ENCODE data around the gene PTPN12. TPM values are rescaled to one million over a fixed set of nuclear protein-coding genes. Genes with fewer than 3 reads are reported as not detected.
"Not testable (repeated sequence)": the region's sequence is repeated elsewhere in the genome, so short reads cannot be mapped to it uniquely, and the experiment has no call there.

Gene PTPN12
- total RNA-seq, 3 donors from 2014 or later: 161 to 176 (median 168) TPM

DNA sequence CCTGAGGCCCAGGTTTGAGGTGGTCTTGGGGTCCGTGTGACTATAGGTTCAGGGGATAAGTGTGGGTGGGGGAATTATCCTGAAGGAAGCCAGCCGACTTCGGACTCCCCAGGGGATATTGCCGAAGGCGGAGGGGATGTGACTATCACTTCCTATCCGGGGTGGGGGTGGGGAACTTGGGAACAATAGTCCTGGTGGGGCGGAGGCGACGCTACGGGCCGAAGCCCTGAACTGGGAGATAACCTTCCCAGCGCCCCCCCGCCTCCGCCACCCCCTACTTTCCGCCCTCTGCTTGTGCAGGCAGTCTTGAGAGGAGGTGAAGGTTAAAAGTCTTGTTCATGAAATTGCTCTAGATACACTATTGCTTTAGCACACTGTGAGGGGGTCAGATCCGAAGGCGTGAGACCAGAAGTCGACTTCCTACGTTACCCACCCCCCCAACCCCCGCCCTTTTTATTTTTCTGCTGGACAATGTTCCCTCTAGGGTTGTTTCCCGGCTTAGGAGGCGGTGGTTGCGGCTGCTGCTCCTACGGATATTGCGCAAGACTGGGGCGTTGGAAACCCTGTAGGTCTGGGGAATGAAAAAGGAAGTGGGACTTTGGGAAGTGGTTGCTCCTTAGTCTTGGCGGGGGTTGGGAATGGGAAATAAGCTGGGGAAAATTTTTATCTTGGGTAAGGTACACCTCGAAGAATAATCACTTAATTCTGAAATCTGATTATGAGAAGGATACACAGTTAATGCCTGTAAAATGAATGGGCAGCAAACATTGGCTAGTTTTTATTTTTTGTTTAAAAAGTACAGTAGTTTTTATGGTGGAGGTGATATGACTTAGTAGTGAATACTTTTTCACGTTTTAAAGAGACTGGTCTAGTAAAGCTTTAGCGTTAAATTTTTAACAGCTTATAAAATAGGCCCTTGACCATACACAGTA is 1.5 kb downstream of the PTPN12 start:
- TF ChIP-seq POLR2AphosphoS5 (IDR thresholded peaks at IDR 0.05): peak; percentile 59 to 91 (median 67)
- no peak for TF ChIP-seq POLR2A (IDR thresholded peaks at IDR 0.05)
- intact Hi-C loops (cut with DNase I; ENCODE audit: low total_unique reads): no loop called here

DNA sequence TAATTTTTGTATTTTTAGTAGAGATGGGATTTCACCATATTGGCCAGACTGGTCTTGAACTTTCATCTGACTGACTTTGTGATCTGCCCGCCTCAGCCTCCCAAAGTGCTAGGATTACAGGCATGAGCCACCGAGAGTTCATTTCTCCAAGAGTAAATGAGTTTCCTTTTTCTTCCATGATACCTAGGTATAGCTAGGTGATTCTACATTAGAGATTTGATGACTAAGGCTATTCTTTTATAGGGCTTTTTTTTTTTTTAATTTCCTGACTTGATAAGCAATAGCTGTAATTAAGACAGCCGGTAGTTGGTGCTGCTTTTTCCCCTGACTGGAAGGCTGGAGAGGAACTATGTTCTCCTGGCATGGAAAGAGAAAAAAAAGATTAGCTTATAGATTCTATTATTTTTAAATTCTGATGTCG is 3.3 kb downstream of the PTPN12 start:
- peak overlapping the region in 1 of 3 donors; percentile 99 for H3K4me3 ChIP-seq
- H3K27ac ChIP-seq: peak overlapping the region in 1 of 2 donors; percentile 15
- no peaks in the 10 kb centered on the region for H3K36me3 ChIP-seq
- H3K4me1 ChIP-seq: peaks cover 6 to 14% of the 10 kb centered on the region in 2 donors
- no peaks in the 10 kb centered on the region for H3K9me3 ChIP-seq
- intact Hi-C loops (cut with DNase I; ENCODE audit: low total_unique reads): no loop called here
- DNase-seq (ENCODE audit: low spot score in 2 of 2): no peak
- H3K27me3 ChIP-seq: no peaks in the 10 kb centered on the region
- TF ChIP-seq, protein P1, sequence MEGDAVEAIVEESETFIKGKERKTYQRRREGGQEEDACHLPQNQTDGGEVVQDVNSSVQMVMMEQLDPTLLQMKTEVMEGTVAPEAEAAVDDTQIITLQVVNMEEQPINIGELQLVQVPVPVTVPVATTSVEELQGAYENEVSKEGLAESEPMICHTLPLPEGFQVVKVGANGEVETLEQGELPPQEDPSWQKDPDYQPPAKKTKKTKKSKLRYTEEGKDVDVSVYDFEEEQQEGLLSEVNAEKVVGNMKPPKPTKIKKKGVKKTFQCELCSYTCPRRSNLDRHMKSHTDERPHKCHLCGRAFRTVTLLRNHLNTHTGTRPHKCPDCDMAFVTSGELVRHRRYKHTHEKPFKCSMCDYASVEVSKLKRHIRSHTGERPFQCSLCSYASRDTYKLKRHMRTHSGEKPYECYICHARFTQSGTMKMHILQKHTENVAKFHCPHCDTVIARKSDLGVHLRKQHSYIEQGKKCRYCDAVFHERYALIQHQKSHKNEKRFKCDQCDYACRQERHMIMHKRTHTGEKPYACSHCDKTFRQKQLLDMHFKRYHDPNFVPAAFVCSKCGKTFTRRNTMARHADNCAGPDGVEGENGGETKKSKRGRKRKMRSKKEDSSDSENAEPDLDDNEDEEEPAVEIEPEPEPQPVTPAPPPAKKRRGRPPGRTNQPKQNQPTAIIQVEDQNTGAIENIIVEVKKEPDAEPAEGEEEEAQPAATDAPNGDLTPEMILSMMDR (IDR thresholded peaks at IDR 0.05): no peak
- TF ChIP-seq POLR2AphosphoS5 (IDR thresholded peaks at IDR 0.05): no peak
- TF ChIP-seq POLR2A (IDR thresholded peaks at IDR 0.05): no peak

More for the DNA sequence above, 1.5 kb downstream of the PTPN12 start:
- Histone ChIP-seq H3K36me3 (no peaks in the 10 kb centered on the region), H3K9me3 (no peaks in the 10 kb centered on the region), H3K27ac (peak overlapping the region; percentile 91 to 99), H3K4me3 (peak overlapping the region; percentile 92 to 99 (median 95)), H3K27me3 (no peaks in the 10 kb centered on the region), H3K4me1 (peaks cover 6 to 14% of the 10 kb centered on the region in 2 donors)
- peak; percentile 77 to 83 for DNase-seq (ENCODE audit: low spot score in 2 of 2)

DNA sequence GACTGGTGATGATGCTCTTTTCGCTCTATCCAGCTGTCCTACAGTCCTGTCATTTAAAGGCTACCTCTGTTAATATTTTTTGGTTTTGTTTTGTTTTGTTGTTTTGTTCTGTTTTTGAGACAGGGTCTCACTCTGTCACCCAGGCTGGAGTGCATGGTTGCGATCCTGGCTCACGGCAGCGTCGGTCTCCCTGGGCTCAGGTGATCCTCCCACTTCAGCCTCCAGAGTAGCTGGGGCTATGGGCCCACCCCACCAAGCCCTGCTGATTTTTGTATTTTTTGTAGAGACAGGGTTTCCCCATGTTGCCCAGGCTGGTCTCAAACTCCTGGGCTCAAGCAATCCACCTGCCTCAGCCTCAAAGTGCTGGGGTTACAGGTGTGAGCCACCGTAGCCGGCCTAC is 3.9 kb downstream of the PTPN12 start:
- H3K36me3 ChIP-seq; H3K9me3 ChIP-seq; intact Hi-C loops (cut with DNase I; ENCODE audit: low total_unique reads); DNase-seq (ENCODE audit: low spot score in 2 of 2); H3K4me3 ChIP-seq; H3K27me3 ChIP-seq: not testable (repeated sequence)
- H3K27ac ChIP-seq: peak overlapping the region; percentile 15 to 30
- peaks cover 6 to 14% of the 10 kb centered on the region in 2 donors for H3K4me1 ChIP-seq

DNA sequence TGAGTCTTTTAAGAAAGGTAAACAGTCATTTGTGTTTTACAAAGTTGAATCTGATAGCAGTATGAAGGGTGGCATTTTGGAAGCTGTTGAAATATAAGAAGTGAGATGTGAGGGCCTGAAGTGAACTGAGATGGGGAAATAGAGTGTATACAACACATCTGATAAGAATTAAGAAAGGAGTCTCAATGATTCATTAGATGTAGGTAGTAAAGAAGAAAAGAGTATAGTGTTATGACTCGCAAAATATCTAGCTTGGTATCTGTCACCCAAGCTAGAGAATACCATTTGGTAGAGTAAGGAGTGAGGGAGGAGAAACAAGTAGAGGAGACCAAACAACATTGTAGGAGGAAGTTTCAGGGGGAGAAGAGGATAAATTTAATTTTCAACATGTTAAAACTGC is 5.3 kb downstream of the PTPN12 start:
- Histone ChIP-seq H3K4me1 (peaks cover 6 to 14% of the 10 kb centered on the region in 2 donors), H3K27me3 (no peaks in the 10 kb centered on the region), H3K9me3 (no peaks in the 10 kb centered on the region), H3K4me3 (no peak overlapping the region), H3K36me3 (no peaks in the 10 kb centered on the region), H3K27ac (peak overlapping the region; percentile 50 to 60)
- intact Hi-C loops (cut with DNase I; ENCODE audit: low total_unique reads): no loop called here
- TF ChIP-seq POLR2AphosphoS5 (IDR thresholded peaks at IDR 0.05) (no peak), POLR2A (IDR thresholded peaks at IDR 0.05) (no peak)
- TF ChIP-seq, protein P1 (IDR thresholded peaks at IDR 0.05): no peak
- DNase-seq (ENCODE audit: low spot score in 2 of 2): no peak

DNA sequence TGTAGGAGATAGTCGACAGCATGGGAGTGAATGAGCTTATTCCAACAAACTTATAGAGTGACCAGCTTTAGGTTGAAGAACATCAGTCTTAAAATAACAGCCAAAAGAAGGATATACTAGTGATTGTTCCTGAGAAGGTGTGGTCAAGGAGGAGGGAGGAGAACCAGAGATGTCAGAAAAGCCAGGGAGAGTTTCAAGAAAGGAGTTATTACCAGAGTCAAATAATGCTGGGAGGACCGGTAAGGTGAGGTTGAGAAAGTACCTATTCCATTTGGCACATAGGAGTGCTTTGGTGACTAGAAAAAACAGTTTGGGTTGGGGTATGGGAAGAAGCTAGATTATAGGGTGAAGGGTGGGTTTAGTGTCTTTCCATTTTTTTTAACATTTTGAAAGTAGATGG is 5.8 kb downstream of the PTPN12 start:
- intact Hi-C loops (cut with DNase I; ENCODE audit: low total_unique reads): no loop called here
- Histone ChIP-seq H3K27me3 (no peaks in the 10 kb centered on the region), H3K4me3 (no peak overlapping the region), H3K27ac (peak overlapping the region; percentile 50 to 60), H3K4me1 (peaks cover 6 to 14% of the 10 kb centered on the region in 2 donors), H3K36me3 (no peaks in the 10 kb centered on the region), H3K9me3 (no peaks in the 10 kb centered on the region)
- no peak for DNase-seq (ENCODE audit: low spot score in 2 of 2)
- TF ChIP-seq POLR2AphosphoS5 (IDR thresholded peaks at IDR 0.05): no peak
- TF ChIP-seq POLR2A (IDR thresholded peaks at IDR 0.05): no peak
- TF ChIP-seq, protein P1 (IDR thresholded peaks at IDR 0.05): no peak

DNA sequence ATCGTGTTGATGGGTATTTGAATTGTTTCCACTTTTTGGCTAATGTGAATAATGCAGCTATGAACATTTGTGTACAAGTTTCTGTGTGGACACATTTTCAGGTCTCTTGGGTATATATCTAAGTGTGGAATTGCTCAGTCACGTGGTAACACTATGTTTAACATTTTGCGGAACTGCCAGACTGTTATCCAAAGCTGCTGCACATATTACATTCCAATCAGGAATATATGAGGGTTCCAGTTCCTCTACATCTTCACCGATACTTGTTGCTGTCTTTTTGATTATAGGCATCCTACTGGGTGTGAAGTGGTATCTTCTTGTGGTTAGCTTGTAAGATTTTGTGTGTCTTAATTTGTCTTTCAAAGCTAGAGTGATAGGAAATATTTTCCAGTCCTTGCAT is 6.8 kb downstream of the PTPN12 start:
- Histone ChIP-seq H3K9me3 (no peaks in the 10 kb centered on the region), H3K27me3 (no peaks in the 10 kb centered on the region), H3K4me3 (no peak overlapping the region), H3K4me1 (peaks cover 6 to 14% of the 10 kb centered on the region in 2 donors), H3K36me3 (no peaks in the 10 kb centered on the region), H3K27ac (peak overlapping the region in 1 of 2 donors; percentile 0)
- TF ChIP-seq POLR2AphosphoS5 (IDR thresholded peaks at IDR 0.05): no peak
- no peak for TF ChIP-seq POLR2A (IDR thresholded peaks at IDR 0.05)
- TF ChIP-seq, protein P1 (IDR thresholded peaks at IDR 0.05): no peak
- intact Hi-C loops (cut with DNase I; ENCODE audit: low total_unique reads): no loop called here
- DNase-seq (ENCODE audit: low spot score in 2 of 2): no peak

Data from breast epithelium (tissue), 4 donors.